HG02571 (cell line): ENCODE results near the gene ARSJ.
"Not testable (repeated sequence)": the region's sequence is repeated elsewhere in the genome, so short reads cannot be mapped to it uniquely, and the experiment has no call there.

Experiments used
- ATAC-seq: cut with Tn5 transposase; IDR thresholded peaks from one replicate; pipeline ENCODE4 v1.9.1; 2021; ENCODE audit warnings: mild to moderate bottlenecking, moderate library complexity; ENCODE audit not compliant: unreplicated experiment

Gene ARSJ

DNA sequence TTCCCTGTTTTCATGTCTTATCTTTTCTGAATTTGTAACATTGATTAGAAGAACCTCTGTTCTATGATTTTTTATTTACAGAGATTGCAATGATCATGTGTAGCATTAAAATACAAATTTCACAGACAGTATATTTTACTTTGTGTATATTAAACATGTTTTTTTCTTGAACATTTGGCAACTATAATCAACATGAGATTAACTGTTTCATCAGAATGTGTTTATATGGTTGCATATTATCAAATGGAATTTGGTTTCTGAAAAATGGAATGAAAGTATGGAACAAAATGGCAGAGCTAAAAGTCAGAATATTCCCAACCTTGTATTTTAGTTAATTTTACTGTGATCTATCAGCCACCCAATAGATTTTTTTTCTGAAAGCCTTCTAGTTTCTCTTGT is 19.9 kb downstream of the ARSJ start:
- no peak for ATAC-seq

GRCh38 chr4:113958766-113959538 is 20.5 kb downstream of the ARSJ start:
- no peak for ATAC-seq

DNA sequence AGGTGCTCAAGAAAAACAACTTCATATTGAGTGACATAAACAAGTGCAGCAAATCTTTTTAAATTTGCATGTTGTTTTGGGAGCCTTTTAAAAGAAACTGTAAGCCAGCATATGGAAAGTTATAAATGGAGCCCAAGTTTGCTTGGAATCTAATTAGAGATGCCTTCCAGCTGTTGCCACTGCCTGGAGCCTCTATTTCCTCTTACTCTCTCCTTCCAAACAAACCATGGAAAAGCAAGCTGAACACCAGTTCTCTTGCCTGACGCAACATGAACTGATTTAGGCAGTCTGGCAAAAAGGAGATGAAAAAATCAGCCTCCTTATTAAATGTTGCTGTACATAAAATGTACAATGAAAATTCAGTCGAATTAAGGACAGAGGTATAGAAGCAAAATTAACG is 21.5 kb downstream of the ARSJ start:
- no peak for ATAC-seq

GRCh38 chr4:113955948-113956347 is 23.5 kb downstream of the ARSJ start:
- no peak for ATAC-seq

DNA sequence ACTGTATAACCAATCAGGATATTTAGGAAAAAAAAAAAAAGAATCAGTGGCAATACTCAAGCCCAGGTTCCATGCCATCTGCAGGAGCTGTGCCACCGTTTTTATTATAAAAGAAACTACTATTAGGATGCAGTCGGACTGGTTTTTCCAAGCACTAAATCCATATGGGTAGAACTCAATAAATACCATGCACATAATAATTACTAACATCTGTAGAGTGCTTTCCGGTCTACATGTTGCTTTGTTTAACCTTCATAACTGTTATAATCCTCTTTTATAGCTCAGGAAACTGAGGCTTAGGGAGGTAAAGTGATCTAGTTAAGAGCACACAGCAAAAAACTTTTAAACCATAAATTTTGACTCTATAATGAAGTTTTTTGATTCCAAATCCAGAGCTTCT is 24.0 kb downstream of the ARSJ start:
- no peak for ATAC-seq

DNA sequence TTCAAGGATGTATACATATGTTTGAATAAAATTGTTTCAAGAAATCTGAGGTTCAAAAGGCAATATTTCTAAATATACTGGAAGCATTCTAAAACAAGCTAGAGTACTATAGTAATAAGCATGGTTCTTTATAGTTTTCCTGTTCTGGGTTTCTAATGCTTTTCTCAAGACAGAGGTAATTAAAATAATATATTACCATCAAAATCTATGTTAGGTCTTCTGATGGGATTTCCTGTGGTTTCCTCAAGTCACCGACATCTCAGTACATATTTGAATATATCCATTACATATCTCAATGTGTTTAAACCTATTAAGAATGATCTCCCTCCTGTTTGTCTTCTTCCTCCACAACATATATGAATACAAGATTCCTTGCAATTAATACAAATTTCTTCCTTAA is 25.6 kb downstream of the ARSJ start:
- ATAC-seq: no peak

DNA sequence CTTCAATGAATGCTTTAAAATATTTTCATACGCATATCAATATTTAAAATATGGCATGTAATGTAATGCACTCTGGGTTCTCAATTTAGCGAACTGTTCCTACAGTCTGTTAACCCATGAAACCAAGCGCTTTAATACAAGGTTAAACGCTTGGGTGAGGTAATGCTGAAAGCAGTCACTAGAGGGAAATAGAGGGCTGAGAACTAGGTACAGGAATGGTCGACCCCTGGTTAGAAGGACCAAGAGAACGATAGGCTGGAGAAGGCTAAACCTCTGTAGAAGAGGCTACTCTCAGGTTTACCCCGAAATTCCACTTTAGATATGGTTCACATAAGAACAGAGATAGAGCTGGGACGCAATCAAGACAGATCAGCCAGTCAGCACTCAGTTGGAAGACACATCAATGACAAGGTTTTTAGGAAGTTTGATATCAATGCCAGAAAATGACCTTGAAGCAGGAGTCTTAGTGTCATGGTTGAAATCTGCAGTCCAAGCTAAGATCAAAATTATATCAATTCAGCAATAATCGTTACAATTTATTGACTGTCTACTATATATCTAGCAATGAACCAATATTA is 26.9 kb downstream of the ARSJ start:
- peak; percentile 97 for ATAC-seq

DNA sequence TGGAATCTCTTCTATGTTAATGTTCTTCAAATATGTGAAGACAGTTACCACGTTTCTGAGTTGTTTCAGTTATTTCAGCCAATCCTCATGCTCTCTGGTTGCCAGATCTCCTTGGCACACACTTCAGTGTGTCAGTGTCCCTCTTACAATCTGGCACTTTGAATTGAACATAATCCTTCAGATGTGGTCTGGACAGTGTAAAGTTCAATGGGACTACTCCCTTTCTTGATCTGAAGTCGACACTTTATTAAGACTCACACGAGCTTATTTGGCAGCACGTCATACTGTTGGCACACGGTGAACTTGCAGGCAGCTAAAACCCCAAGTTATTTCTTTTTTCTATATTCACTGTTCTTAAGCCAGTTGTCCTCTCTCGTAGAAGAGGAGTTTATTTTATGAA is 28.2 kb downstream of the ARSJ start:
- no peak for ATAC-seq

GRCh38 chr4:113950207-113950606 is 29.2 kb downstream of the ARSJ start:
- no peak for ATAC-seq

- no peak for ATAC-seq
Observed at GRCh38 chr4:113947484-113947883, 32.0 kb downstream of the ARSJ start.

- no peak for ATAC-seq
Observed at GRCh38 chr4:113945906-113946305, 33.5 kb downstream of the ARSJ start.

GRCh38 chr4:113943863-113944262 is 35.6 kb downstream of the ARSJ start:
- ATAC-seq: no peak

GRCh38 chr4:113943085-113943484 is 36.4 kb downstream of the ARSJ start:
- no peak for ATAC-seq

GRCh38 chr4:113941836-113942235 is 37.6 kb downstream of the ARSJ start:
- no peak for ATAC-seq

DNA sequence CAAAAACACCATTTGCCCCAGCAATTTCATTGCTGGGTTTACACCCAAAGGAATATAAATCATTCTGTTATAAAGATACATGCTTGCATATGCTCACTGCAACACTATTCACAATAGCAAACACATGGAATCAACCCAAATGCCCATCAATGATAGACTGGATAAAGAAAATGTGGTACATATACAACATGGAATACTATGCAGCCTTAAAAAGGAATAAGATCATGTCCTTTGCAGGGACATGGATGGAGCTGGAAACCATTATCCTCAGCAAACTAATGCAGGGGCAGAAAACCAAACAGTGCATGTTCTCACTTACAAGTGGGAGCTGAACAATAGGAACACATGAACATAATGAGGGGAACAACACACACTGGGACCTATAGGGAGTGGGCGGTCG is 39.3 kb downstream of the ARSJ start:
- not testable (repeated sequence) for ATAC-seq

- ATAC-seq: no peak
Observed at GRCh38 chr4:113935190-113935589, 44.3 kb downstream of the ARSJ start.

- not testable (repeated sequence) for ATAC-seq
Observed at GRCh38 chr4:113924706-113925105, 54.7 kb downstream of the ARSJ start.

- ATAC-seq: no peak
Observed at GRCh38 chr4:113921089-113921794, 58.2 kb downstream of the ARSJ start.

GRCh38 chr4:113919611-113920010 is 59.8 kb downstream of the ARSJ start:
- ATAC-seq: no peak

DNA sequence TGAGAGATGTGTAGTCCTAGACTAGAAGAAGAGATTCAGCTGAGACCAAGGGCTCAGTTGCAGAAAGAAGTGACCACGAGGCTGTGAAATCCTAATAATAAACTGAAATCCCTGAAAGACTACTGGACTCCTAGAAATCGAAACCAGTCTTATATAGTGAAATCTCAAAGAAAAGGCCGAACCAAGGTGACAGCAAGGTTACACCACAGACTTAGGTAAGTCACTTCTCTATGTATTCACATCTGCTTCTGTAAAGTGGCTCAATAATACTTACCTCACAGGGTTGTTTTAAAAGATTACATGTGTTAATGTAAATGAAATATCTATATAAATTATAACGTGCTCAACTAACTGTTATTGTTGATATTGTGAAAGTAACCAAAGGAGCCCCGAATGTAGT is 60.3 kb downstream of the ARSJ start:
- ATAC-seq: no peak

DNA sequence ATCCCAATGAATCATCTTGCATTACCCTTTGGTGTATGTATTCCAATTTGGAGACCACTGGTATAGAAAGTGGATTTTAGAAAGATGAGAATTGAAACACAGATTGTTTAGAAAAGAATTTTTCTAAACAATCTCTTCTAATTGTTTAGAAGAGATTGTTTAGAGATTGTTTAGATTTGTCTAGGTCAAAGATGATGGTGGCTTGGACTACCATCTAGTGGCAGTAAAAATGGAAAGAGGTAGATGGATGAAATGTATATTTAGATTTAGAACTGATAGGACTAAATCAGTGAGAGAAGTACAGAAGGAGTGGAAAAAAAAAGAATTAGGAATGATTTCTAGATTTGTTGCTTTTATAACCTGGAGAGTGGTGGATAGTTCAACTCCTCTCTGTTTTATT is 70.6 kb downstream of the ARSJ start:
- no peak for ATAC-seq

DNA sequence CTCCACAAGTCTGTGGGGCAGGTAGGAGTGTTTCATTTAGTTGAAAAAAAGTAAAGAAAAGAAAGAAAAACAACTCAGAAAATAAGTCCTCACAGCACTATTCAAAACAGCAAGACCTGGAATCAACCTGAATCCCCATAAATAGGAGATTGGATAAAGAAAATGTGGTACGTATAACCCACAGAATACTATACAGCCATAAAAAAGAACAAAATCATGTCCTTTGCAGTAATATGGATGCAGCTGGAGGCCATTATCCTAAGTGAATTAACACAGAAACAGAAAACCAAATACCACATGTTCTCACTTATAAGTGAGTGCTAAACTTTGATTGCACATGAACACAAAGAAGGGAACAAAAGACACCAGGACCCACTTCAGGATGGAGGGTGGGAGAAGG is 71.9 kb downstream of the ARSJ start:
- no peak for ATAC-seq
